ENCODE data around the gene PKN3. TPM values are rescaled to one million over a fixed set of nuclear protein-coding genes. Genes with fewer than 3 reads are reported as not detected.

The PKN3 gene
- polyA plus RNA-seq, 4 donors, result 8.1 to 12.6 (median 10.2) TPM

DNA sequence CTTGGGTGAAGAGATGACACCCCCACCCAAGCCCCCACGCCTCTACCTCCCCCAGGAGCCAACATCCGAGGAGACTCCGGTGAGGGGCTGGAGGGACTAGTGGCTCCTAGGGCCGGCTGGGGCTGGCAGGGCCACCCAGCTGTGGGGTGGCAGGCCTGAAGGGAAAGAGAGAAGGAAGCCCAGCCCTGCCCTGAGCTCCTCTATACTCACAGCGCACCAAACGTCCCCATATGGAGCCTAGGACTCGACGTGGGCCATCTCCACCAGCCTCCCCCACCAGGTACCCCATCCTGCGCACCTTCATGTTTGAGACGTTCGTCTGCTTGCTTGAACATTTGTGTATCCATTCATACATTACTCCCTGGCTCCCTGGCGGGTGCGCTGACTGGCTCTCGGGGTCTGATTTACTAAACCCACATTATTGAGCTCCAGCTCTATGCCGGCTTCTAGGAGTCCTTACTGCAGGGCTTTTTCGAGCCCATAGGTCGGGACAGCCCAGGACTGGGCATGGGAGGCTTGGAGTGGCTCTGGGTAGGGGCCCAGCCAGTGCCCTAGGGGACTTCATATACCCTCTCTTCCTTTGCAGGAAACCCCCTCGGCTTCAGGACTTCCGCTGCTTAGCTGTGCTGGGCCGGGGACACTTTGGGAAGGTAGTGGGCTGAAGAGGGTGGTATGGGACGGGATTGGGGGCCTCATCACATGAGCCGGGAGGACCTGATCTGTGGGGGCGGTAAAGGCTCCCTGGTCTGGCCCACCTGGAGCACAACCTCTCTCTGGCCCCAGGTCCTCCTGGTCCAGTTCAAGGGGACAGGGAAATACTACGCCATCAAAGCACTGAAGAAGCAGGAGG lies 12.5 kb downstream of the PKN3 start:
- DNase-seq (ENCODE audit: low read depth in 4 of 4, low spot score in 3 of 4), result no peak

DNA sequence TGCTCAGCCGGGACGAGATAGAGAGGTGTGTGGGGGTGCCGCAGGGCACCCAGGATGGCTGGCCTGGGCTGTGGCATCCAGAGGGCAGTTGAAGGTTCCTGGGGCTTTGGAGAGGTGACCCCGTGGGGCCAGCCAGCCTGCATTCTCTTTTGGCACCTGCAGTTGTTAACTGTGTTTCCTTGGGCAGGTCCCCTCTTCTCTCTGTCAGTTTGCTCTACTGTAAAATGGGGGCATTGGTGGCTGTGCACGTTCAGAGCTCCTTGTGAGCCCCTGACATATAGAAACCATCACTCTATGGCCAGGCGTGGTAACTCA lies 13.1 kb downstream of the PKN3 start:
- DNase-seq (ENCODE audit: low read depth in 4 of 4, low spot score in 3 of 4), result no peak

DNA sequence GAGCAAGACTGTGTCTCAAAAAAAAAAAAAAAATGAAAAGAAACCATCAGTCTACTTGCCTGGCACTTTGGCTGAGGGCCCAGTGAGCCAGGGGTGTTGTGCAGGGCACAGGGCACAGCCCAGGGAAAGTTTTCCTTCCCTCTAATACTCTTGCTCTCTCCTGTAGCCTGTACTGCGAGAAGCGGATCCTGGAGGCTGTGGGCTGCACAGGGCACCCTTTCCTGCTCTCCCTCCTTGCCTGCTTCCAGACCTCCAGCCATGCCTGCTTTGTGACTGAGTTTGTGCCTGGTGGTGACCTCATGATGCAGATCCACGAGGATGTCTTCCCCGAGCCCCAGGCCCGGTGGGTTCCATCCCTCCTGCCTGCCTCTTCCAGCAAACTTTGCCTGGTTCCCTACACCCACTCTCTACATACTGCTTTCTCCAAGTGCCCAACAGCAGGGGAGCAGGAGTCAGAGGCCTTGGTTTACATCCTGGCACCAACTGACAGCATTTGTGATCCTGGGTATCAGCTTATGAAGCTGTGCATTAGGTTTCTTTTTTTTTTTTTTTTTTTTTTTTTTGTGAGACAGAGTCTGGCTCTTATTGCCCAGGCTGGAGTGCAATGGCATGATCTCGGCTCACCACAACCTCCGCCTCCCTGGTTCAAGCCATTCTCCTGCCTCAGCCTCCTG lies 14.4 kb downstream of the PKN3 start:
- DNase-seq (ENCODE audit: low read depth in 4 of 4, low spot score in 3 of 4), result no peak

DNA sequence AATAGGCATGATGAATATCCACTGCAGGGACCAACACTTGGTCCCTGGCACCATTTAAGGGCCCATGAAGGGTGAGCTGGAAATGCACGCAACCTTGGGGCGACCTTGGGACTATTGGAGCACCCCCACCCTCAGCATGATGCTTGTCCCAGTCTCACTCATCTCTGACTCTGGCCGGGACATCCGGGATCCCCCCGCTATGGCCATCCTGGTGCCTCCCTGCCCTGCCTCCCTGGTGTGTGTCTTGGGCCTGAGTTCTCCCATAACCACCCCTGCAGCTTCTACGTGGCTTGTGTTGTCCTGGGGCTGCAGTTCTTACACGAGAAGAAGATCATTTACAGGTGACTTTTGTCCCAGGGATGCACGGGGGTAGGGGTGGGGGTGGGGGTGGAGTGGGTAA lies 15.7 kb downstream of the PKN3 start:
- DNase-seq (ENCODE audit: low read depth in 4 of 4, low spot score in 3 of 4), result no peak

DNA sequence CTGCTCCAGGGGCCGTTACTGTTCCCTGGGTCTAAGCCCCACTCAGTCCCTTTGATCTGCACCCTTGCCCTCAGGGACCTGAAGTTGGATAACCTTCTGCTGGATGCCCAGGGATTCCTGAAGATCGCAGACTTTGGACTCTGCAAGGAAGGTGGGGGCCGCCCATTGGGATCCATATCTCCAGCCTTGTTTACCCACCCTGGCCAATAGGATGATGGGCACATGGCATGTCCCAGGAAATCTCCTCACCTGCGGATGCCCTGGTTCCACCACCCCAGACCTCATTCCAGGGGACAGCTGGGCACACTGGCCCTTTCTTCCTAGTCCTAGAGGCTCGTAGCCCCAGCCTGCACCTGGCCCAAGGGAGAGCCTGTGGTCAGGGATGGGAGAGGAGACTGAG lies 16.2 kb downstream of the PKN3 start:
- DNase-seq (ENCODE audit: low read depth in 4 of 4, low spot score in 3 of 4), result no peak

DNA sequence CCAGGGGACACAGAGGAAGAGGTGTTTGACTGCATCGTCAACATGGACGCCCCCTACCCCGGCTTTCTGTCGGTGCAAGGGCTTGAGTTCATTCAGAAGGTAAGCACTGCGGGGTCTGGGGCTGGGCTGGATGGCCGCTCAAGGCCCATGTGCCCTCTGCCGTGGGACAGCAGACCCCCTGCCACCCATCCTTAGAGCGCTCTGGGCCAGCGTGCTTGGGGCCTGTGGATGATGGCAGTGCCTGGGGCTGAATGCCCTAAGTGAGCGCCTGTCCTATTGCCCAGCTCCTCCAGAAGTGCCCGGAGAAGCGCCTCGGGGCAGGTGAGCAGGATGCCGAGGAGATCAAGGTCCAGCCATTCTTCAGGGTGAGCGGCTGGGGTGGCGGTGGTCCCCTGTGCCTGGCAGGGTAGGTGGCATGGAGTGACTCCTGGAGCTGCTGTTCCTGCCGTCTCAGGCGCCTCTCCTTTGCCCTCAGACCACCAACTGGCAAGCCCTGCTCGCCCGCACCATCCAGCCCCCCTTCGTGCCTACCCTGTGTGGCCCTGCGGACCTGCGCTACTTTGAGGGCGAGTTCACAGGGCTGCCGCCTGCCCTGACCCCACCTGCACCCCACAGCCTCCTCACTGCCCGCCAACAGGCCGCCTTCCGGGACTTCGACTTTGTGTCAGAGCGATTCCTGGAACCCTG lies 17.8 kb downstream of the PKN3 start:
- no peak for DNase-seq (ENCODE audit: low read depth in 4 of 4, low spot score in 3 of 4)

DNA sequence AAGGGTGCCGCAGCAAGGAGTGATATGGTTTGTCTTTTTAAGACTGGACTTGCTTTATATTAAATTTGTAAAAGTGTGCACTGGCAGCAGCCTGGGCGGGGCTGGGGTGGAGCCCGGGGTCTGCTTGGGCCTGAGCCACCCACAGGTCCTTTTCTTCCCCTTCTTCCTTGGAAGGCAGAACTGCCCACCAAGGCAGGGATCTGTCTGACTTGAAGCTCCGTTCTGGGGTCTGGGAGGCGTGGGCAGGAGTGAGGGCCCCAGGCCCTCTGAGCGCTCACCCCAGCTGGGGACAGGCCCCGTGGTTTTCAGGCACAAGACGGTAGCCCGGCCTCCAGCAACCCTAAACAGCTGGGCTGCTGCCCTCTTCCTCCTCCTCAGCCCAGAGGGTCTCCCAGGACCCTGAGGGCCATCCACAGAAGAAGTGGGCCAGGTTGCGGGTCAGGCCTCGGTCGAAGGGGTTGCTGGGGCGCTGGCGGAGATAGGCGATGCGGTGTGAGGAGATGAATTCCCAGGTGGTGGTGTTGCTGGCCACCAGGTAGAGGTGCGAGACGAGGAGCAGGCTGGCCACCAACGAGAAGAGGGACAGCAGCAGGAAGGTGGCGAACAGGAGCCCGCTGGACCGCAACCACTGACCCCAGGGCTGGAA lies 18.7 kb downstream of the PKN3 start:
- no peak for DNase-seq (ENCODE audit: low read depth in 4 of 4, low spot score in 3 of 4)

DNA sequence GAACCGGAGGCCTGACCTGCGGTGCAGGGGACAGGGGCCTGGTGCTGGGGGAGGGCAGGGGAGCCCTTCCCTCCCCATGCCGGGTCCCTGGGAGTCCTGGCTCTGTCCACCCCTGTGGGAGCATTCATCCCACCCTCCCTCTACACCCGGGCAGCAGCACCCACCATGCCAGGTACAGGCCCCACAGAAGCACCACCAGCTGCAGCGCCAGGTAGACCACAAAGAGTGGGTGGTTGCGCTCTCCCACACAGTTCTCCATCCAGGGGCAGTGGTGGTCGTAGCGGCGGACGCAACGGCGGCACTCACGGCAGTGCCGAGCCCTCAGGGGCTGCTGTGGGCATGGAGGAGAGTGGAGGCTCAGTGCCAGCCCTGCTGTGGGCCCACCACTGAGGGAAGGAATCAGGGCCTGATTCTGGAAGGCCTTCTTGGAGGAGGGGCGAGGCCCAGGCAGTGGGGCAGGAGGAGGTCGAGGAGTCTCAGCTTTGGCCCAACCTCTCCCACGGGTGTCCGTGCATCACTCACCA lies 19.2 kb downstream of the PKN3 start:
- DNase-seq (ENCODE audit: low read depth in 4 of 4, low spot score in 3 of 4), result no peak

DNA sequence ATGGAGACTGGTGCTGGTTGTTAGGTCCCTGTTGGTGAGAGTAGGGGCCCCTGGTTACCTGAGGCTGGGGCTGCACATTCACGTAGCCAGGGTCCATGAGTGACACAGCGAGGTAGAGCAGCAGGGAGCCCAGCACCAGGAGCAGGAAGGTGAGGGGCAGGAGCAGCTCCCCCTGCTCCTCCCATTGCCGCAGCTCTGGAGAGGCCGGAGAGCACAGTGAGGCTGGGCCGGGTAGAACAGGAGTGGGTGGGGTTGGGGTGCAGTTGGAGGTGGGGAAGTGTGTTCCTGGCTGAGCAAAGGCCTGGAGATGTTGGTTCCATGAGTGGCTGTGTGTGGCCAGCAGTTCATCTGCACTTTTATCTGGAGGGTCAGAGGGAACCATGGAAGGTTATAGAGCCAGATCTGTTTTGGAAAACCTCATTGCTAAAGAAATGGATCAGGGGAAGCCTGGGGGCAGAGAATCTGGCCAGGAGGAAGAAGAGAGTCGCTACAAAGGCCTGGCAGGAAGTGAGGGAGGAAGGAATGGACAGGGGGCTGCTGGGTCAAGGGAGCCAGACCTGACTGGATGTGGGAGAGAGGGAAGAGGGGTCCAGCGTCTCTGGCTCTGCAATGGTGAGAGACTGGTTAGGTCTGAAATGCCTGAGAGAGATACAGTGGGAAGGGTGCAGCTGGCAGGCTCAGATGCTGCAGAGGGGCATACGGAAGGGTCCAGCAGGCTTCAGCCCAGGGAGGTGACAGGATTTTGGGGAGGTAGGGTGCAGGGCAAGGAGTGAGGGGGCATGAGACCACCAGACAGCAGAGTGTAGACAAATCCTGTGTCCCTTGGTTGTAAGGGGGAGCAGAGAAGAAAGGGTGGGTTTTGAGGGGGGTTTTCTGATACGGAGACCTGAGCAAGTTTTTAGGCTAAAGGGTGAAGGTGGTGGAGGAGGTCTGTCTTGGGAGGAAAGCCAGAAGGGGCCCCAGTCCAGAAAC lies 20.4 kb downstream of the PKN3 start:
- DNase-seq (ENCODE audit: low read depth in 4 of 4, low spot score in 3 of 4), result no peak

DNA sequence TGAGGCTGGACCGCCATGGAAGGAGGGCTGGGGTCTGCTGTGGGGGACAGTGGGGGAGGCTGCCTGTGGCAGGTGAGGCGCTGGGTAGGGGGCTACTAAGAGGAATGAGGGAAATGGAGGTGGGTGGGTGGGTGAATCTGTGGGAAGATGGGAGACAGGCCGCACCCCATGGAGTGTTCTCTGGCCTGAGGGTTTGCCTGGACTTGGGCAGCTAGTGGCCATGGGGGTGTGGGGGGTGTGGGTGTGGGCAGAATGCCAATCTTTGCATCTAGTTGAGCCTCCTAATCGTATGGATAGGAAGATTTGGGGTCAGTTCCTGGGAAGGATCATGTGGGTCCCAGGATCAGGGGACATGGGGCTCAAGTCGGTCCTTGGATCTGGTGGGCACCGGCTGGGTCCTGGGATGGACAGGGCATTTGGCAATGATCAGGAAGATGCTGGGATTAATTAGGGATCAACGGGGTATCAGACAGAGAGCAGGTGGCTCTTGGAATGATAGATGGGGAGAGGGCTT lies 21.1 kb downstream of the PKN3 start:
- no peak for DNase-seq (ENCODE audit: low read depth in 4 of 4, low spot score in 3 of 4)

DNA sequence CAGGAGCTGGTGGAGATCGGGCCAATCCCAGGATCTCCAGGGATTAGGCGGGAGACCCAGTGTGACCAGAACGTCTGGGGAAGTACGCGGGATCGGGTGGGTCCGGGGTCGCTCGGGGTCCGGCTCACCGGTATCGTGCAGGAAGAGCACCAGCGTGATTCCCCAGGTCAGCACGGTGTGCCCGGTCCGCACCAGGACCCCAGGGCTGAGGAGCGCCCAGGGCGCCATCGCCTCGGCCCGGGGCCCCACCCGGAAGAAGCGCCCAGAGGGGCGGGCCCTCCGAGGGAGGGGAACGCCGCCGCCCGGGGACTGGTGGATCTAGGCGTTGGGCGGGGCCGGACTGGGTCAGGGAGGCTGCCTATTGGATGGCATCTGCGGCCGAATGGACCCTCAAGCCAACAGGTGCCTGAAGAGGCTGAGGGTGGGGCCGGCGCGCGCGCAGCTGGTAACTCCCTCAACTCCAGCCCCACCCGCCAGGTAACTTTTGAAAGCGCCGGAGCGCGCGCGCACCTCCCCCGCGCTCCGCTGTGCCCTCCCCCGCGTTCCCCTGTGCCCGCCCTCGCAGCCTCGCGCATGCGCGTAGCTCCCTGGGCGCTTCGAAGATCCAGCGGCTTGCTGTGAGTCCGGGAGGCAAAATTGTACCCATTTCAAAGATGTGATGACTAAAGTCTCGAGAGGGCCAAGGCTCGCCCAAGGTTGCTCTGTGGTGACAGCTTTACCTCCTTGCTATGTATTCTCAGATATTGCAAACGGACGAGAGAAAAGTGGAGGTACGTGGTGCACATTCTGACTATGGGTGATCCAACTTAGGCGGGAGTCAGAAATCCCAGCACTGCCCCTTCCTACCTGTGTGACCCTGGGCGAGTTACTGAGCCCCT lies 21.8 kb downstream of the PKN3 start, which contains the start of gene ZDHHC12:
ZDHHC12 (minus strand) TSS at position 262 of the 878 bp plus-strand sequence; CDS start at position 228, 34 bp downstream.
- peak; percentile 78 to 87 (median 82) for DNase-seq (ENCODE audit: low read depth in 4 of 4, low spot score in 3 of 4)

DNA sequence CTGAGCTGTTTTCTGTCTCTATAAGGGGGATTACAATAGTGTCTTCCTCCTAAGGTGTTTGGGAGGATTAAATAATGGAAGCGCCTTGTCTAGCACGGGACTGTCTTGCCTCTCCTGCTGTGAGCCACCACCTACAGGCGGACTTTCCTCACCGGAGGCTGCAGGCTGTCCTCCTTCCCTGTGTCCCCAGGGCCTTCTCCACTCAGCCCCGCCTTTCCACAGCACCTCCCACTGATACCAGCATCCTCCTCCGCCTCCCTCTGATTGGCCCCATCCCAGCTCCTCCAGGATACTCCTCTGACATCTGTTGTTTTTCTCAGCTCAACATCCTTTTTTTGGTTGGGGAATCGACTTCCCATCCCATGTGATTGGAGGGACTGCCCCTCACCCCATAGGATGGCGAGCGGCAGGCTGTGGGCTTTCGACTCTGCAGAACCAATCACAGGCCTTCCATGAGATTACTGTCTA lies 22.5 kb downstream of the PKN3 start:
- no peak for DNase-seq (ENCODE audit: low read depth in 4 of 4, low spot score in 3 of 4)

DNA sequence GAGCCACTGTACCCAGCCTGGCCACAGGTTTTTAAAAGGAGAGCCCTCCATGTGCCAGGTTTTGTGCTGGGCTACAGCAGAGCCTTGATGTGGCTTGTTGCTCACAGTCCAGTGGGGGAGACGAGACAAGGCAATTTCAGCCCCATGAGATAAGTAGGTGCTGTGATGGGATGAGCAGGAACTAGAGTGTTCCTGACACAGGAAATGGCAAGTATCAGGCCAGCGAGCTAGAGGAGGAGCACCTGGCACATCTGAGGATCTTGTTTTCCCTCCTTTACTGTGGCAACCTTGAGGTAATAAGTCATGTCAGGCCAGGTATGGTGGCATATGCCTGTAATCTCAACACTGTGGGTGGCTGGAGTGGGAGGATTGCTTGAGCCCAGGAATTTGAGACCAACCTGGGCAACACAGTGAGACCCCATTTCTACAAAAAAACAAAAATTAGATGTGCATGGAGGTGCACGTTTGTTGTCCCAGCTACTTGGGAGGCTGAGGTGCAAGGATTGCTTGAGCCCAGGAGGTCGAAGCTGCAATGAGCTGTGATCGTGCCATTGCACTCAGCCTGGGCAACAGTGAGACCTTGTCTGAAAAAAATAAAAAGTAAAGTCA lies 25.4 kb downstream of the PKN3 start:
- no peak for DNase-seq (ENCODE audit: low read depth in 4 of 4, low spot score in 3 of 4)

DNA sequence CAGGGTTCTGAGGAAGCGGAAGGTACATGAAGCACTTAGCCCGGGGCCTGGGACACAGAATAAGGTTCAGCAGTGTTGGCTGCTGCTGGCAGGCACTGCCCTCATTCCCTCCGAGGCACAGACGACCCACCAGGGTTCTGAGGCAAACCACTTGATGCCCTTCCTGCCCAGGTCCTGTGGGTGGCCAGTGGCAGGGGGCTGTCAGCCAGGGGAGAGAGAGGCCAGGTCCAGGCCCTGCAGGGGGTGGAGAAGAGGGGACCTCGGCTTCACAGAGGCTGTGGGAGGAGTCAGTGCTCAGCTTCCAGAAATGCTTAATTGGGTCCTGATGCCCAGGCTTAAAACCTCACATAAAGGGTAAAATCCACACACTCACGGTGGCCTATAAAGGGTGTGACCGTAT lies 26.0 kb downstream of the PKN3 start:
- DNase-seq (ENCODE audit: low read depth in 4 of 4, low spot score in 3 of 4), result no peak

DNA sequence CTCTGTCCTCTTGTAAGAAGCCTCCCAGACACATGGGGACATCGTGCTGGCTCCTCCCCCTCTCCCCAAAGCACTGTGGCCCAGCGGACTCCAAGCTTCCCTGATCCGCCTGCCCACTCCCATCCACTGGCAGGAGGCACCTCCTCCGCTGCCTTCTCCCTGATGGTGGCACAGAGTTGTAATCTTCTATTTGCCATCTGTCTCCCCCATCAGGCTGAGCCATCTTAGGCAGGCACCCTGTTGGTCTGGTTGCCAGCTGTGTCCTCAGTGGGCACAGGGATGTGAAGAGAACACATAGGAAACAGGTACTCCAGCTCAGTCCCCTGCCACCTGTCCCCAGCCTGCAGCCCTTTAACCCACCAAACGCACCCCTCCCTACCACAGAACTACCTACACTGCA lies 27.0 kb downstream of the PKN3 start:
- DNase-seq (ENCODE audit: low read depth in 4 of 4, low spot score in 3 of 4), result no peak

DNA sequence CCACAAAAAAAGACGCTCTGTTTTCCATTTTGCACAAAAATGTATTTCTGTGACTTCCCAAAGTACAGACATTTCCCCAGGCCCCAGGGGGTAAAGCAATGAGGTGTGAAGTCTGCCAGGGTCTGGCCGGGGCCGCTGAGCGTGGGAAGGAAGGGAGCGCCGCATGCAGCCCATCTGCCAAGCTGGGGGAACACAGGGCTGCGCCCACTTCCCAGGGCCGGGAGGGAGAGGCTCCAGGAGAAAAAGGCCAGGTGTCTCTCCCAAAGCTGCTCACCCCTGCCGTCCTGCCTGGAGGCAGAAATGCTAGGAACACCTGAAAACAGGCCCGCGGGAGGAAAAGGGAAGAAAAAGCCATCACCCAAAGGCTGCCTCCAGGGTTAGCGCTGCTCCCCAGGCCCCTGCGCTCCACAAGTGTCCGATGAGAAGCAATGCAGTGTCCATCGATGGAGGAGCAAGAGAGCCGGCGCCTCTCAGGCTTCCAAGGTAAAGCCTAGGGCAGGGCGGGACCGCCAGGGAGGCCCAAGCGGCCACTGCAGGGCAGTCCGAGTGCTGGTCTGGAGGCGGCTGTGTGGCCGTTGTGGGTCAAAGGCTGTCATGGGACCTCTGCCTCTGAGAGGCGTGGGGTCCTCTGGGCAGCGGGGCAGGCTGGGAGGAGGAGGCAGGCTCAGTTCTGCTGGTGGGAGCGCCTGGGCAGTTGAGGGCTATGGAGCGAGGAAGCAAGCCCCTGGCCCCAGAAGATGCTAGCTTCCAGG lies 27.6 kb downstream of the PKN3 start:
- no peak for DNase-seq (ENCODE audit: low read depth in 4 of 4, low spot score in 3 of 4)

DNA sequence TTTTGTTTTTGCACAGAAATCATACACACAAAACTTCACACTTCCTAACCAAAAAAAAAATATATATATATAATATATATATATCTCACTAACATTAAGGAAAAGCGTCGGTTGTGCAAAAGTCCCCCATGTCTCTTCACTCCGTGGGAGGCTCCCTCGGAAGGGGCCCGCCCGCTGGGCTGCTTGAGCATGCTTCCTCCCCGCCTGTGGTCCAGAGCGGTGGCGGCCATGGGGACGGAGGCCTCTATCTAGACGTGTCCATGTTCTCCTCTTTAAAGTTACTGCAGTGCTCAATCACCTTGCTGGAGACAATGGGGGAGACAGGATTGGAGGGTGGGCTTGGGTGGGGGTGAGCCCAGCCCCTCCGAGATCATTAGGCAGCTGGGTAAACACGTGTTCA lies 28.8 kb downstream of the PKN3 start:
- no peak for DNase-seq (ENCODE audit: low read depth in 4 of 4, low spot score in 3 of 4)

All from right renal pelvis (tissue), 4 donors.